GM21528 (cell line): ENCODE data around the gene JPH3.

Source experiments
- ATAC-seq: cut with Tn5 transposase; IDR thresholded peaks from one replicate; pipeline ENCODE4 v1.9.1; 2021; ENCODE audit warnings: mild to moderate bottlenecking, moderate library complexity; ENCODE audit not compliant: unreplicated experiment, low FRiP score

JPH3 gene

DNA sequence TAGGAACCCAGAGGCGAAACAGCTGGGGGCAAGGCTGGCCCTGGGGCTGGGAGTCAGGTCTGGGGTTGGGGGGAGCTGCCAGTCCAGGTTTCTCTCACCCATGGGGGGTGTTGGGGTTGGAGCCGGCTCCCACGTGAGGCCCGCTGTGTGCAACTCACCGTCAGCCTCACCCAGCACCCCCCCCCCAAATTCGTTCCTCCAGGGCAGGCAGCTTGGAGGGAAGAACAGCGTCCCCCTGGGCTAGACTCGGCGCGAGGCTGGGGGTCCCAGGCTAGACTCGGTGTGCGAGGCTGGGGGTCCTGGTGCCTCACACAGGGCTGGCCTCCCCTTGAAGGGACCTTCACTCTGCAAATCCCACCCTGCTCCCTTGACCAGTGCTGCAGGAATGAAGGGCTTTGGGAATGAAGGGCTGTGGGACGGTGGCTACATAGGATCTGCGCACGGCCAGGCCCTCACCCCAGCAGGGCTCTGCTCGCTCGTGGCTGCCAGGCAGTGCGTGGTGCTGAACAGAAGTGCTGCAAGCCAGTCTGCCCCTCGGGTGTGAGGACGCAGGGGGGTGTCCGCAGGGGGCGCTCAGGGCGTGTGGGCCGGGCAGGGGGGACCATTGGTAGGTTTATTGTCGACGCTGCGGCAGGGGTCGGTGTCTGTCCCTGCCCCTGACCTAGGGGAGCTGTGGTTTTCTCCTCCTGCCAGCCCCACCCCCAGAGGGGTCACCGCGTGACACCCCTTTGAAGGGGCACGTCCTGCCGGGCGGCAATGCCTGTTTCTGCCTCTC is 88.8 kb downstream of the JPH3 start:
- no peak for ATAC-seq

DNA sequence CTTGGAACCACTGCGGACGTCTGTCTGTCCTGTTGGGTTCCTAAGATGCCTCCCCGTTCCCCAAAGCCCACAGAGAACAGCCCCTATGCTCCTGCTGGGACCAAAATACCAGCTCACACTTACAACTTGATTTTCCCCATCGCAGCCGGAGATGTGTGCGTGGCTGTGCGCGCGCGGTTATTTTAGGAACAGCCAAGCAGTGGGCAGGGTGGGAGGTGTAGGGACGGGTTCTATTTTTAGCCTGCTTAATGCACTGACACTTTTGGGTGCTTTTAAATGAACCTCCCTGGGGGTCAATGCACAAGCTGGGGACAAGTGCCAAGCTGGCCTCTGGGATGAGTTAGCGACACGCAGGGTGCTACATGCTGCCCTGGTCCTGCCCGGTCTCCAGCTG is 89.4 kb downstream of the JPH3 start:
- ATAC-seq = no peak

DNA sequence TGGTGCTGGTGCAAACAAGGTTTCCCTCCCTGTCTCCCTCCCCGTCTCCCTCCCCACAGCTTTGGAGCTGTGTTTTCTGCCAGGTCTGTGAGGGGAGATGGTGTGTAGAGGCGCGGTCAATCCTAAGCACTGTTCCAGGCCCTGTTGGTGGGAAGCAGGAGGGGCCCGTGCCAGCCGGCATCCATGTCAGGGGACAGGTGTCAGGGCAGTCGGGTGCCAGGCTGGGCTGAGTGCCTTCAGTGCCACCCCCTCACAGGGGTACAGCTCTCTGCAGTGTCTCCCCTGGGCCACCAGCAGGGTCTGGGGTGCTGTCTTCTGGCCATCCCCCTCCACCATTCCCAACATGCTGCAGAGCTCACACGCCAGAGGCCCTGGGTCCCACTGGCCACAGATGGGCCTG is 89.9 kb downstream of the JPH3 start:
- no peak for ATAC-seq

DNA sequence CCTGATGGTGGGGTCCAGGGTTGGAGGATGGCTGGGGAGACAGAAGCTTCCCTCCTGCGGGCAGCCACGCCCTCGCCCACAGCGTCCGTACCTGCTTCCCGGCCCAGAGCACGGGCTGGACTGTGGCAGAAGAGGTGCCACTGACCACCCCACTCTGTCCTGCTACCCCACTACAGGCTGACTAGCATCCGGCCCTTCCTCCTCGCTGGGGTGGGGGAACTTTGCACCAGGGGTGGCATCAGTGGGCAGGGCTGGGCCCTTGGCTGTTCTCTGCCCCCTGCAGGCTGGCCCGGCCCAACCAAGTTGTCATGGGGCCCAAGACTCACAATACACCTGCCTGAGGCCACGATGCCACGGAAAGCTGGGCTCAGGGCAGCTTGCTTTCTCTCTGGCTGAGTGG is 90.4 kb downstream of the JPH3 start:
- no peak for ATAC-seq

DNA sequence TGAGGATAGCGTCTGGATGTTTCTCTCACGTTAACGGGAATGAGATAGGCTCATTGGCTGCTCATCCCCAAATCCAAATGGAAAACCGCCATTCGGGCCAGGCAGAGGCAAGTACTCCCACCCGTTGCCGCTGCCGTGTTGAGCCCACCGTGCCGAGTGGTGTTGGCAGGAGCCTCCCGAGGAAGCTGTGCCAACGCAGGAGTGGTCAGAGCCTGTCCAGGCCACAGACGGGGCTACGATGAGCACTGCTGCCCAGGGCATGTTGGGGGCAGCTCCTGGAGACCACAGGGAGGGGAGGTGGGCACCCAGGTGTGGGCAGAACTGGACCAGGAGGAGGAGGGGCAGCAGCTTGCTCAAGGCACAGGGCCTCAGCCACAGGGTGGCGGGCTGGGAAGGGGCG is 91.5 kb downstream of the JPH3 start:
- no peak for ATAC-seq

DNA sequence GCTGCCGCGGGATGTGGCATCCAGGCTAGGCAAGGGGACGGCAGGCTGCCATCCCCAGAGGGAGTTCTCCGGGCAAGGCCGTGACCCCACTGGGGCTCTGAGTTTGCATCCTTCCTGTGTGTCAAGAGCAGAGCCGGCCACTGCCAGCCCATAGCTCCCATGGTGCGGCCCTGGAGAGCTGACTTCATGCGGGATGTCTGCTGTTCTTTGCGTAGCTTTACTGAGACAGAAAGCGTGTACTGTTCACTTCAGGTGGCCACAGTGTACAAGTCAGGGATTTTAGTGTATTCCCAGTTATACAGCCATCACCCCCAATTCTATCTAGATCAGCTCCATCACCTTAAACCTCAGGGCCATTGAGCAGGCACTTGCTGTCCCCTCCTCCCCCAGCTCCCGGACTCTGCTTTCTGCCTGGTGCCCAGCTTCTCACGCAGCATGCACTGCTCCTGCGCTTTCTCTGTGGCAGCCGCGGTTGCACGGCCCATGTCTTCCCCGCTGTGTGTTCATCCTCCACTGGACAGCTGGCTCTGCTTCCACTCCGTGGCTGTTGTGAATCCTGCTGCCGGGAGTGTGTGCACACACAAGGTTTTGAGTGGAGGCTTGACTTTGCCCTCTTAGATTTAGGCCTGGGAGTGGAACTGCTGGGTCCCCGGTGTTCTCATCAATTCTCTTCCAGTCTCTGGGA is 92.3 kb downstream of the JPH3 start:
- ATAC-seq = no peak

DNA sequence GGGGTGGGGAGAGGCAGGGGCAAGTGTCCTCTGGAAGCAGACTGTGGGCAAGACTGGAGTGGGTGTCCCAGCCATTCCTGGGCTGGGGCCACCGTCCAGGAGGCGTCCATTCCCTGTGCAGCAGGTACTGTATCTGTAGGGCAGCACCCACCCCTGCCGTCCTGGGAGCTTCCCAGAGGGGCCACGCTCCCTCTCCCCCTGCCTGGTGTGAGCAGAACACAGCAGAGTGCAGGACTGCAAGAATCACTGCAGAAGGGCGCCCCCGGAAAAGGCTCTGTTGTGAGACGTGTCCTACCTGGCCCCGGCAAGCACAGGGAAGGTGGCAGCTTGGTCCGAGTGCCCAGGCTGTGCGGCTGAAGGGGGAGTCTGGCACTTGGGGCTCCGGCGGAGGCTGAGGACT is 93.2 kb downstream of the JPH3 start:
- no peak for ATAC-seq

DNA sequence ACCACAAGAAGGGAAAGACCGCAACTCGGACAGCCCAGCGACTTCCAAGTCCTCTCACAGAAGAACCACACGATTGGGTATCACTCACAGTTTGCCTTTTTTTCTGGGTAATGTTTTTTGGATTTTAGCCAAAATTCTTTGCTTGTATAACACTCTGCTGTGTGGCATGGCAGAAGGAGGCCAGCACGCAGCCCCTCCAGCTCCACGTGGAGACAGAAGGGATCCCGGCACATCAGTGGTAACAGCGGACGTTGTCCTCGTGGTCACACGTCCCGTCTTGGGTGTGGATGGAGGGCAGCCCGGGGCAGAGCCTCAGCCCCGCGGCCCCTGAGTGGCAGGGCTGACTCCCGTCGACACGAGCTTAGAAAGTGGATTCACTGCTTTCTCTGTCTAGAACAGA is 94.4 kb downstream of the JPH3 start:
- ATAC-seq = no peak

DNA sequence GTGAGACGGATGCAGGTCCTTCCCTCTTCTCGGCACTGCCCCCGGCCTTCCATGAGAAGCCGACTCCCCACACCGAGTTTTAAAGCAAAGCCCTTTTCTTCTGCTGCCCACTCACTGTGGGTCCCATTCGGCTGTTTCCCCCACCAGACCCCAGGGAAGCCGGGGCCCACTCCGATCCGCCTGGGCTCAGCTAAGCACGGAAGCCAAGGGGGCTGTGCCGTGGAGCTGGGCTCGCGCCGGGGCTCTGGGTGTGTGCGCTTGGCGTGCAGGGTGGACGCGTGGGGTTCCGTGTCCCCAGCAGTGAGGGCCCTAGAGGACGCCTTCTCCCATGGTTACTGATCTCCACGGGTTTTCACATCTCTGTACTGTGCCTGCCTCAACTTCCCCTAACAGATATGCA is 94.9 kb downstream of the JPH3 start:
- no peak for ATAC-seq

DNA sequence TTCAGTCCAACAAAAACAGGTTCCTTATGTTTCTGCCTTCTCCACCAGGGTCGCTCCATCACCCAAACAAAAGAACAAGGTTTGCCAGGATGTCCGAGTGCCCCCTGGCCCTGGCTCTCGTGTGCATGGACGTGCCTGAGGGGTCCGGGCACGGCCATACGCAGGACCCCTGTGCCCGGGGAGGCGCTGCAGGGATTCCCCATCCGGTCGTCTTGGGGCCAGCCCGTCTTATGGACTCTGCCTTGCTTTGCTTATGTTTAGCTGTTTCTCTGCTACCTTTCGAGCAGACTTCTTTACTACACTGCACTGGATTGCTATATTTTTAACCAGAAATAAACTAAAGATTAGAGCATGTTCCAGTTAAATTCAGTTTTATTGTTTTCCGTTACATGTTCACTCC is 95.5 kb downstream of the JPH3 start:
- no peak for ATAC-seq

DNA sequence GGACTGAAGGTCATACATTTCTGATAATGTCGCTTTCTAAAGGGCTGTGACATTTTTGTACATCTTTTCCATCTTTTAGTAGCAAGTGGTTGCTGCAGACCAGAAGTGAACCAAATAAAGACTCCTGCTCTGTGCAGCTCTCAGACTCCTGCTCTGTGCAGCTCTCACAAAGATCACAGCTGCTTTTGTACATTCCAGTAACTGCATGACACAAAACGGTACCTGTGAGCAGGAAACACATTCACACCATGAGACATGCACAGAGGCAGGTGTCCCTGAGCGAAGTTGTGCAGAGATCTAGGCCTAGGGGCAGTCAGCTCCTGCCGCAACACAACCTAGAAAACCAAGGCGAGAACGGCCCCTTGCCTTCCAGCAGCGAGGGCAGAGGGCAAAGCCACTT is 95.9 kb downstream of the JPH3 start:
- no peak for ATAC-seq

DNA sequence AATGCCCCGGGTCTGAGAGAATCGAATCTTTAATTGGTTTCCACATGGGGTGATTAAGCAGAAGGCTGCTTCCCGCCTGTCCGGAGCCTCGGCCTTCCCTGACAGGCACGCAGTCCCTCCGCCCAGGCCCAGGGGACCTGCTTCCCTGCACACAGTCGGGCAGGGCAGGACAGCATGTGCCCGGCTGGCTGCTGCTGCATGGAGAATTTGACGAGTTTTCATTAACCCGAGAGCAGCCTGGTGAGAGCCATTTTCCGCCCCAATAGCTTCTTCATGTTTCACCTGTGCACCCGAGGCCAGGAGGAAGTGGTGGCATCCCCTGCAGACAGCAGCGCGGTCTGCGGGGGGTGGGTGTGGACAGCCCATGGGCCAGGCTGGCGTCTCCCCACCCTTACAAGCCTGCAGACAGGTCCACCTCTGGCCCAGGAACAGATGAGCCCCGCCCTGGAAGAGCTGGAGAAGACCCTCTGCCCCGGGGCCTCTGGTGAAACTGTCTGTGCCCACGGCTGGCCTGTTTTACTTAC is 96.4 kb downstream of the JPH3 start:
- no peak for ATAC-seq

DNA sequence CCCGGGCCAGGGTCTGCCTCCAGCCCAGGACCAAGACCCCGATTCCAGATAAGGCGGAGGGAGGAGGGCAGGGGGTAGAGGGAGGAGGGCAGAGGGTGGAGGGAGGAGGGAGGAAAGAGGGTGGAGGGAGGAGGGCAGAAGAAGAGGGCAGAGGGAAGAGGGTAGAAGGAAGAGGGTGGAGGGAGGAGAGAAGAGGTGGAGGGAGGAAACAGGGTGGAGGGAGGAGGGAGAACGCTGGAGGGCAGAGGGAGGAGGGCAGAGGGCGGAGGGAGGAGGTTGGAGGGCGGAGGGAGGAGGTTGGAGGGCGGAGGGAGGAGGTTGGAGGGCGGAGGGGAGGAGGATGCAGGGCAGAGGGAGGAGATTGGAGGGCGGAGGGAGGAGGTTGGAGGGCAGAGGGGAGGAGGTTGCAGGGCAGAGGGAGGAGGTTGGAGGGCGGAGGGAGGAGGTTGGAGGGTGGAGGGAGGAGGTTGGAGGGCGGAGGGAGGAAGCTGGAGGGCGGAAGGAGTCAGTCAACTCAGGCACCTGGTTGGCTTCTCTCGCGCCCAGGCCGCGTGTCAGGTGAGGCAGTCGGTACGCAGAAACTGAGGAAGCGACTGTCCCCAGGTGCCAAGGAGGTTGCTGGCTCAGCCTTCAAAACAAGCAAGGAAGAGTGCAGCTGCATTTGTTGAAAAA is 98.2 kb downstream of the JPH3 start:
- ATAC-seq = no peak

DNA sequence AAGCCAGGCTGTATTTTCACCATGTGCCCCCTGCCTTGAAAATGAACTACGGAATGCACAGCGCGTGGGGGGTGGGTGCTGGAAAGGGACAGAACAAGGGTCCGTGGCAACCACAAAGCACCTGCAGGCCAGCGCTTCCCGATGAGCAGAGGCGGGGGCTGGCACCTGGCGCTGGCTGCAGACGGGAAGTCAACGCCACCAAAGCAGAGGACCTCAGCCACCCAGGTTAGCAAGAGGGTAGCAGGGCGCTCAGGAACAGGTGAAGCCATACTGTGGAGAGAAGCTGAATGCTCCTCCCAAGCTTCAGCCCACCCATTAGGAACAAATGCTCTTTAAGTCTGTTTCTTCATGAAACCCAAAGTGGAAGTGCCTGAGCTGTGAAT is 98.8 kb downstream of the JPH3 start:
- no peak for ATAC-seq

DNA sequence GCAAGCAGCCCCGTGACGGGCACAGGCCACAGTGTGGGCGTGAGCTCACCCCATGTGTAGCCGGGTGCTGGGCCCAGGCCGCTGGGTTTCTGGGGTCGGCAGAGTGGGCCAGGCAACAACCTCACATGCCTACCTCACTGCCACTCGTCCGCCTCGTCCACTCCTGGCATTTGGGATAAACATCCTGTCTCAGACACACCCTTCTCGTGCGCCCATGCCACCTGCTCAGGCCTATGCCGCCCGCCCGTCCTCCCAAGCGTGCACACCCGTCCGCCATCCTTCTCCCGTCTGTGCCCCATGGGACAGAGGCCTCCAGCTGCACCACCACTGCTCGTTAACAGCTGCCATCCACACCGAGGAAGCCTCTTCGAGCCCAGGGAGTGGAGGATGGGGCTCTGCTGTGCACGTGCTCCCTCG is 99.2 kb downstream of the JPH3 start:
- no peak for ATAC-seq

DNA sequence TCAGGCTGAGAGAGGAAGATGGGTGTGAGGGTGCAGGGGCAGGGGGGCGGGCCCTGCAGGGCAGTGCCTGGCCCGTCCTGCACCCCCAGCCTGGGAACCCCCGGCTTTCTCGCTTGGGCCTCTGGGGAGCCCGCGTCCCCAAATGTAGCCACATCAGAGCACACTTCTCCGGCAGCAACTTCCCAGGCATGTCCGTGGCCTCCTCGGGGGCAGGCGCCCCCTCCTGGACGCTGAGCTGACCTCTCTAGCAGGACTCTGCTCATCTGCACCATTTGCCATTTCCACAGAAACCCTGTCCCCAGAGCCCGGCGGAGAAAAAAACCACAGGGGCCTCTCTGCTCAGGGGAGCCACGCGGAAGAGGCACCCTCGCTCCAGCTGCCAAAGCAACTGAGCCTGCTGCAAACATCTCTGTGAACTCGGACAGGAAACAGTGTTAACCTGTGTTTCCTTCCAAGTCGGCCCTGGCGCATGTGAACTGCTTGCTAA is 100.1 kb downstream of the JPH3 start:
- ATAC-seq = peak; percentile 35

DNA sequence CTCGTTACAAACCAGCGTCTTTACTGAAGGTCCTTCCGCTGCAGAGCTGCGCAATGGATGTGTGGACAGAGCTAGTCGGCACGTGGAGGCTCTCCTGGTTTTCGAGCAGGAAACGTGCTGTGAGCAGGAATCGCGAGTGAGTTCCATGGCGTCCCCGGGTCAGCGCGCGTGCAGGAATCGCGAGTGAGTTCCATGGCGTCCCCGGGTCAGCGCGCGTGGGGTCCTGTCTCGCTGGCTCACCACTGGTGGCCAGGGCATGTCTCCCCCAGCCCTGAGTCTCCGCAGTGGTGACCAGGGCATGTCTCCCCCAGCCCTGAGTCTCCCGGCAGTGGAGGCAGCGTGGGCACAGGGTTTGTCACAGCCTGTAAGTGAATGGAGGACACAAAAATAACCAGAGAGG is 100.8 kb downstream of the JPH3 start:
- ATAC-seq = no peak

DNA sequence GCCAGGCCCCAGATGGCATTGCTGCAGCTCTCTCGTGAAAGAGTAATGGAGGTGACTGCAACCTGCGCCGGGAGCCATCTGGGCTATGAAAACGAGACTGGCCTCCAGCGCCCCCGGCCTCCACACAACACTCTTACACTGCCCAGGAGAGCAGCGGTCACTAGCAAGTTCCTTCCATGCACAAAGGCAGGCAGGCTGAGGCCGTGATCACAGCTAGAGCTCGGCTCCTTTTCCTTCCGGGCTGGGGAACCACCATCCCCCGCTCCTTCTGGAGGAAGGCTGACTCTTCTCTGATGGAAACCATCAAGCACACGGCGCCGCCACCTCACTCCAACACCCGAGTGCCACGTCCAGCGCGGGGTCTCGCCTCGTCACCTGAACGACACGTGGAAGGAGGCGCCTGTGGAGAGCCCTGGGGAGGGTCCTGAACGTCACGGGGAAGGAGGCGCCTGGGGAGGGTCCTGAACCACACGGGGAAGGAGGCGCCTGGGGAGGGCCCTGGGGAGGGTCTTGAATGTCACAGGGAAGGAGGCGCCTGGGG is 101.6 kb downstream of the JPH3 start:
- ATAC-seq = no peak

DNA sequence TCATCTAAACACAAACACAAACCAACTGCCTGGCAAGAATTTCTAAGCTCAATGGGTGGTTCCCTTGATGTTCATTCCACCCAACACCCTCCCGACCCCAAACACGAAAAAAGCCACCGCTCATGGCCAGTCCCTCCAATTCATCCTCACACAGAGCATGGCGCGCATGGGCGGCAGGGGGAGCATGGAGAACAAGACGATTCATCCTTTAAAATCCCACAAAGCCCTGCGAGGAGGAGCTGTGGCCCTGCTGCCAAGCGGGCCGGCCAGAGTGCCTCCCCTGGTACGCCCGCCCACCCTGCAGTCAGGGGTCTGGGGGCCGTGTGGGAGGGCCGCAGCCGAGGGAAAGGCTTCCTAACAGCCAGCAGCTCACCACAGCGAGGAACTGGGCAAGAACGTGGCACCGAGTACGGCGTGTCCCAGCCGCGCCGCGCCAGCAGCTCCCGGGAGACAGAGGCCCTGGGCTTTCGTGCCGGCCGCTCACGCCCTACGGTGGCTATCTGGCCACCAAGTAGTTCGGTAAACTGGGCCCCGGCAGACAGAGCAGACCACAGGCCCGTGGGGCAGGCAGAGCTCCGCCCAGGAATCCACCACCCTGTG is 102.5 kb downstream of the JPH3 start:
- no peak for ATAC-seq

DNA sequence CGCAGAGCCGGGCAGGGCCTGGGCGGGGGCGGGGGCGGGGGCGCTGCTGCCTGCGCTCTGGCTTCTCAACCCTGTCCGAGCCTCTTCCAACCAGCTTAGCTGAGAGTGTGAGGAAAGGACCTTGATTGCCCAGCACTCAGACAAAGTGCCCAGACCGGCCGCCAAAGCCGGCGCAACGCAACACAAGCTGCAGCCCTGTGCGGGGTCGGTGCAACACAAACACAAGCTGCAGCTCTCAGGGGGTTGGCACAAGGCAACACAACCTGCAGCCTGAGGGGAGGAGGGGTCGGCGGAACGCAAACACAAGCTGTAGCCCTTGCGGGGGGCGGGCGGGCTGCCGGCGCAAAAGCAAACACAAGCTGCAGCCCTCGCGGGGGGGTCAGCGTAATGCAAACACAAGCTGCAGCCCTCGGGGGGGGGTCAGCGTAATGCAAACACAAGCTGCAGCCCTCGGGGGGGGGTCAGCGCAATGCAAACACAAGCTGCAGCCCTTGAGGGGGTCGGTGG is 103.5 kb downstream of the JPH3 start:
- ATAC-seq = no peak
